Skeletal muscle tissue (tissue), 4 donors: ENCODE measurements around the gene SHC2. TPM values are rescaled to one million over a fixed set of nuclear protein-coding genes. Genes with fewer than 3 reads are reported as not detected.
"Not testable (repeated sequence)": the region's sequence is repeated elsewhere in the genome, so short reads cannot be mapped to it uniquely, and the experiment has no call there.

ENCODE experiments used
- H3K27ac ChIP-seq: one replicate; pipeline ENCODE4 v1.7.0; 2013; ENCODE audit warnings: mild to moderate bottlenecking, low read depth, low read length, inconsistent platforms
- H3K27me3 ChIP-seq, 3 donors: one replicate each; pipeline ENCODE4 v1.7.0; 2013; ENCODE audit warnings: low read length in 3 of 3; ENCODE audit not compliant: control insufficient read depth in 3 of 3, insufficient read depth in 3 of 3
- H3K36me3 ChIP-seq, 3 donors: one replicate each; pipeline ENCODE4 v1.7.0; 2013; ENCODE audit warnings: low read length in 3 of 3; ENCODE audit not compliant: control insufficient read depth in 3 of 3, insufficient read depth in 3 of 3
- H3K4me1 ChIP-seq, 3 donors: one replicate each; pipeline ENCODE4 v1.7.0; 2013; ENCODE audit warnings: low read length in 3 of 3, mild to moderate bottlenecking in 3 of 3; ENCODE audit not compliant: control insufficient read depth in 3 of 3, insufficient read depth in 3 of 3
- H3K4me3 ChIP-seq, 3 donors: one replicate each; pipeline ENCODE4 v1.7.0; 2013; ENCODE audit warnings: low read length in 3 of 3
- H3K9ac ChIP-seq, 3 donors: one replicate each; pipeline ENCODE4 v1.7.0; 2013; ENCODE audit warnings: low read length in 3 of 3, mild to moderate bottlenecking in 3 of 3, moderate library complexity in 2 of 3, low read depth in 1 of 3
- H3K9me3 ChIP-seq, 3 donors: one replicate each; pipeline ENCODE4 v1.7.0; 2013; ENCODE audit warnings: low read length in 3 of 3; ENCODE audit not compliant: control insufficient read depth in 3 of 3
- total RNA-seq: library from RNA; depleted of rRNA; stranded (reverse); fragments of >200 nt; gene quantifications from one replicate; pipeline ENCODE4 v1.2.3, GENCODE V29; 2014
- donor health status: Osteomylitis.

The SHC2 gene
- total RNA-seq, 1 donor from 2014 or later, result 7.8 TPM

DNA sequence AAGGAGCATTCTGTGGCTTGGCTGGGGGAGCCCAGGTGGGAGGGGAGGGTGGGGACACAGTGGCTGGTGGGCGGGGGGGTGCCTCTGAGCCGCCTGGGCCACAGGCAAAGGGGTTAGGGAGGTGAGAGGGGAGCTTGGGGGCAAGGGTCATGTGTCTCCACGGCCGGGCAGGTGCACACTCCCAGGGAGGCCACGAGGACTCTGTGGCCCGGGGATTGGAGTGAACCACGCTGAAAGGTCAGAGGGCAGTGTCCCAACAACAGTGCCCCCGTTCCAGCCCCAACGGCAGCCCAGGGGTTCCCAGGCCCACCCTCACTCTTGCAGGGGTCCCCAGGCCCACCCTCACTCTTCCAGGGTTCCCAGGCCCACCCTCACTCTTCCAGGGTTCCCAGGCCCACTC is 61.5 kb downstream of the SHC2 start:
- H3K9me3 ChIP-seq, result no peaks in the 10 kb centered on the region
- peaks cover 23 to 43% (median 31%) of the 10 kb centered on the region in 3 donors for H3K27me3 ChIP-seq
- H3K4me1 ChIP-seq, result no peaks in the 10 kb centered on the region
- H3K36me3 ChIP-seq, result no peaks in the 10 kb centered on the region
- H3K9ac ChIP-seq, result no peak overlapping the region
- no peak overlapping the region for H3K27ac ChIP-seq
- no peak overlapping the region for H3K4me3 ChIP-seq

DNA sequence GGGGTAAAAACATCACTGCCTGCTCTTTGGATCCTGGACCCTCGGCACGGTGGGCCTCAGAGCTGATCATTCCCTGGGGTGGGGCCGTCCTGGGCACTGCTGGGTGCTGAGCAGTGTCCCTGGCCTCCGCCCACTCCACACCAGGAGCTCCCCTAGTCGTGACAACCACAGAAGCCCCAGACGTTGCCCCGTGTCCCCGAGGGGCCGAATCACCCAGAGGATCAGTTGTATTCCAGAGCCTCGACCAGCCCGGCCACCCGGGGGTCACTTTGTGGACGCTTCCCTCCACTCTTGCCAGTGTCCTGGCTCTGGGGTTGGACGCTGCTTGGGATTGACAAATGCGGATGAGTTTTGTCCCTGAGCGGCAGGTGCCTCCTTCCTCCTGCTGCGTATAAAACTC is 62.1 kb downstream of the SHC2 start:
- H3K9ac ChIP-seq, result no peak overlapping the region
- no peaks in the 10 kb centered on the region for H3K4me1 ChIP-seq
- peaks cover 23 to 43% (median 30%) of the 10 kb centered on the region in 3 donors for H3K27me3 ChIP-seq

GRCh38 chr19:397941-398706 is 62.7 kb downstream of the SHC2 start:
- no peak overlapping the region for H3K27ac ChIP-seq
- no peak overlapping the region for H3K9ac ChIP-seq
- no peak overlapping the region for H3K4me3 ChIP-seq
- H3K9me3 ChIP-seq, result no peaks in the 10 kb centered on the region
- no peaks in the 10 kb centered on the region for H3K4me1 ChIP-seq
- H3K27me3 ChIP-seq, result peaks cover 17 to 37% (median 24%) of the 10 kb centered on the region in 3 donors
- no peaks in the 10 kb centered on the region for H3K36me3 ChIP-seq

More for the DNA sequence above, 62.1 kb downstream of the SHC2 start:
- Histone ChIP-seq H3K27ac (no peak overlapping the region), H3K36me3 (no peaks in the 10 kb centered on the region), H3K4me3 (no peak overlapping the region), H3K9me3 (no peaks in the 10 kb centered on the region)

DNA sequence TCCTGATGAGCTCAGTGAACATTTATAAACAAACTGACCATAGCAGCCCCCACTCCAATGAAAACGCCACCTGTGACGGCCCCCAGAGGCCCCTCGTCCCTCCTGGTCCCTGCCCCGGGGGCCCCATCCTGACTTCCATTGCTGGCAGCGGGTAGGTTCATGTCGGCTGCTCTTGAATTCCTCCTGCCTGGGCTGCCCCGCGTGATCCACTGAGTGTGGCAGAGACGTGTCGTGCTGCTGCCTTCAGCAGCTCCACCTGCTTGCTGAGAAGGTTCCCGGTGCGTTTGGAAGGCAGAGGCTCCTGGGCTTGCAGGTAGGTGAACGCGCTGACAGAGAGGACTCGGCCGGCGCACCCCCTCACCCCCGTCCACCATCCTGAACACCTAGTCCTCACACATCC is 63.5 kb downstream of the SHC2 start:
- Histone ChIP-seq H3K27me3 (peaks cover 11 to 29% (median 16%) of the 10 kb centered on the region in 3 donors), H3K9ac (no peak overlapping the region), H3K4me1 (no peaks in the 10 kb centered on the region), H3K27ac (no peak overlapping the region), H3K9me3 (no peaks in the 10 kb centered on the region), H3K36me3 (no peaks in the 10 kb centered on the region), H3K4me3 (no peak overlapping the region)

GRCh38 chr19:395467-395866 is 65.4 kb downstream of the SHC2 start:
- no peak overlapping the region for H3K4me3 ChIP-seq
- H3K9ac ChIP-seq, result no peak overlapping the region
- H3K9me3 ChIP-seq, result no peaks in the 10 kb centered on the region
- no peaks in the 10 kb centered on the region for H3K36me3 ChIP-seq
- no peak overlapping the region for H3K27ac ChIP-seq
- H3K4me1 ChIP-seq, result no peaks in the 10 kb centered on the region
- H3K27me3 ChIP-seq, result peaks cover 3 to 29% (median 11%) of the 10 kb centered on the region in 3 donors

DNA sequence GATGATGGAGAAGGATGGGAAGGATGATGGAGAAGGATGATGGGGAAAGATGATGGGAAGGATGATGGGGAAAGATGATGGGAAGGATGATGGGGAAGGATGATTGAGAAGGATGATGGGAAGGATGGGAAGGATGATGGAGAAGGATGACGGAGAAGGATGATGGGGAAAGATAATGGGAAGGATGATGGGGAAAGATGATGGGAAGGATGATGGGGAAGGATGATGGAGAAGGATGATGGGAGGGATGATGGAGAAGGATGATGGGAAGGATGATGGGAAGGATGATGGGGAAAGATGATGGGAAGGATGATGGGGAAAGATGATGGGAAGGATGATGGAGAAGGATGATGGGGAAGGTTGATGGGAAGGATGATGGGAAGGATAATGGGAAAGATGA is 66.0 kb downstream of the SHC2 start:
- H3K4me1 ChIP-seq, H3K36me3 ChIP-seq, H3K27ac ChIP-seq, H3K9ac ChIP-seq, H3K4me3 ChIP-seq, H3K9me3 ChIP-seq: not testable (repeated sequence)
- peaks cover 9 to 35% (median 18%) of the 10 kb centered on the region in 3 donors for H3K27me3 ChIP-seq

DNA sequence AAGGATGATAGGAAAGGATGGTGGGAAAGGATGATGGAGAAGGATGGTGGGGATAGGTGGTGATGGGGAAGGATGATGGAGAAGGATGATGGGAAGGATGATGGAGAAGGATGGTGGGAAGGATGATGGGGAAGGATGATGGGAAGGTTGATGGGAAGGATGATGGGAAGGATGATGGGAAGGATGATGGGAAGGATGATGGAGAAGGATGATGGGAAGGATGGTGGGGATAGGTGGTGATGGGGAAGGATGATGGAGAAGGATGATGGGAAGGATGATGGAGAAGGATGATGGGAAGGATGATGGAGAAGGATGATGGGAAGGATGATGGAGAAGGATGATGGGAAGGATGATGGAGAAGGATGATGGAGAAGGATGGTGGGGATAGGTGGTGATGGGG is 67.3 kb downstream of the SHC2 start:
- H3K9ac ChIP-seq, H3K36me3 ChIP-seq, H3K4me1 ChIP-seq, H3K9me3 ChIP-seq, H3K27ac ChIP-seq, H3K4me3 ChIP-seq: not testable (repeated sequence)
- H3K27me3 ChIP-seq, result peaks cover 17 to 40% (median 28%) of the 10 kb centered on the region in 3 donors

GRCh38 chr19:392375-392970 is 68.4 kb downstream of the SHC2 start:
- Histone ChIP-seq H3K4me1 (no peaks in the 10 kb centered on the region), H3K27ac (no peak overlapping the region), H3K4me3 (no peak overlapping the region), H3K9me3 (no peaks in the 10 kb centered on the region), H3K27me3 (peaks cover 20 to 35% (median 31%) of the 10 kb centered on the region in 3 donors), H3K9ac (no peak overlapping the region), H3K36me3 (no peaks in the 10 kb centered on the region)

DNA sequence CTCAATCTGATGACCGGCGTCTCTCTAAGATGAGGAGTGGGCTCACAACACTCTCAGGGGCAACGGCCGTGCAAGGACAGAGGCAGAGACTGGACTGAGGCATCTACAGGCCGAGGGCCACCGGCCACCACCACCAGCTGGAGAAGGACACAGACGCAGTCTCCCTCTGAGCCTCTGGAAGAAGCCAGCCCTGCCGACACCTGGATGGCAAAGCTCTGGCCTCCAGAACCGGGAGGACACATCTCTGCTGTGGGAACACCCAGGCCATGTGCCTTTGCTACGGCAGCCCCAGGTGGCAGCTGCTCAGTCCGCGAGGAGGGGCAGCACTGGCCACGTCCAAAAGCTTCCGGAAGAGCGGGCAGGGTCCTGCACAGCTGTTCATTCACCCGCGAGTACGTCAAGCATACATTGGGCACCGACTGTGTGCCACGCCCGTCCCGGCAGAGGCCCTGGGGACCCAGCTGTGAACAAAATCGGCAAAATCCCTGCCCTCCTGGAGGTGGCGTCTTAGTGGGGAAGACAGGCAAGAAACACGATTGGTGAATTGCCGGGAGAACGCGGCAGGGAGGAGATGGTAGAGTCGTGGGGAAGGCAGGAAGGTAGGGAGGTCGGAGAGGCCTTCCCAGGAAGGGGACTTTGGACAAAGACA is 69.0 kb downstream of the SHC2 start:
- H3K9ac ChIP-seq, result no peak overlapping the region
- H3K36me3 ChIP-seq, result no peaks in the 10 kb centered on the region
- no peaks in the 10 kb centered on the region for H3K4me1 ChIP-seq
- H3K4me3 ChIP-seq, result no peak overlapping the region
- no peak overlapping the region for H3K27ac ChIP-seq
- H3K9me3 ChIP-seq, result no peaks in the 10 kb centered on the region
- peaks cover 22 to 33% (median 32%) of the 10 kb centered on the region in 3 donors for H3K27me3 ChIP-seq

DNA sequence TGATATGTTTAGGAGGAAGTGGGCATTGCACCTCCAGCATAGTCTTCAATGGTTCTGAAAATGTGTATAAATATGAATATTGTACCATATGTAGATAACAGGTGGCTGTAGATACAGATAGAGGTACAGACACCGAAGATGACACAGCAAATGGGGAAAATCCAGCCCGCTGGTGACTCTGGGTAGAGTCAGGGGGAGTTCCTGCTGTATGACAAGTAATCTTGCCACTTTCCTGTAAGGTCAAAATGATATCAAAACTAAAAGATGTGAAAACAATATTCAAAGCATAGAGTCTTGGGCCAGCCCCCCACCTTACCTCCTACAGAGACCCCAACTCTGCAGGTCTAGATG is 69.7 kb downstream of the SHC2 start:
- Histone ChIP-seq H3K4me1 (no peaks in the 10 kb centered on the region), H3K36me3 (no peaks in the 10 kb centered on the region), H3K9ac (no peak overlapping the region), H3K4me3 (no peak overlapping the region), H3K27ac (no peak overlapping the region), H3K27me3 (peaks cover 22 to 33% (median 32%) of the 10 kb centered on the region in 3 donors), H3K9me3 (no peaks in the 10 kb centered on the region)
